C4-2B (cell line): Measurements from ENCODE around the gene ZDHHC14.

ENCODE experiments used
- CTCF ChIP-seq: fragments of 450-650 bp; conservative IDR thresholded peaks from 2 replicates; pipeline ENCODE4 v1.5.1; 2017; ENCODE audit warnings: mild to moderate bottlenecking
- ZFX ChIP-seq: fragments of 450-650 bp; IDR thresholded peaks from 2 replicates; pipeline ENCODE4 v1.6.1; 2017

- no peak for TF ChIP-seq CTCF
- TF ChIP-seq ZFX = no peak
Measured at GRCh38 chr6:157607317-157608109, 226.5 kb downstream of the ZDHHC14 start.
